Hematopoietic multipotent progenitor cell treated with erythropoietin and hydrocortisone succinate and interleukin-3 and kit ligand, for 6 days (in vitro differentiated cells): ENCODE data around the gene SNX27.
"Not testable (repeated sequence)": the region's sequence is repeated elsewhere in the genome, so short reads cannot be mapped to it uniquely, and the experiment has no call there.

Experiments
- DNase-seq: peaks from one replicate; pipeline ENCODE4 v3.0.0-alpha.2; 2015

SNX27 gene

DNA sequence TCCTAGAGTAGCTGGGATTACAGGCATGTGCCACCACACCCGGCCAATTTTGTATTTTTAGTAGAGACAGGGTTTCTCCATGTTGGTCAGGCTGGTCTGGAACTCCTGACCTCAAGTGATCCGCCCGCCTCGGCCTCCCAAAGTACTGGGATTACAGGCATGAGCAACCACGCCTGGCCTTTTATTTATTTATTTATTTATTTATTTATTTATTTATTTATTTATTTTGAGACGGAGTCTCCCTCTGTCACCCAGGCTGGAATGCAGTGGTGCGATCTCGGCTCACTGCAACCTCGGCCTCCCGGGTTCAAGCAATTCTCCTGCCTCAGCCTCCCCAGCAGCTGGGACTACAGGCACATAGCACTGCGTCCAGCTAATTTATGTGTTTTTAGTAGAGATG lies 31.2 kb downstream of the SNX27 start:
- not testable (repeated sequence) for DNase-seq

DNA sequence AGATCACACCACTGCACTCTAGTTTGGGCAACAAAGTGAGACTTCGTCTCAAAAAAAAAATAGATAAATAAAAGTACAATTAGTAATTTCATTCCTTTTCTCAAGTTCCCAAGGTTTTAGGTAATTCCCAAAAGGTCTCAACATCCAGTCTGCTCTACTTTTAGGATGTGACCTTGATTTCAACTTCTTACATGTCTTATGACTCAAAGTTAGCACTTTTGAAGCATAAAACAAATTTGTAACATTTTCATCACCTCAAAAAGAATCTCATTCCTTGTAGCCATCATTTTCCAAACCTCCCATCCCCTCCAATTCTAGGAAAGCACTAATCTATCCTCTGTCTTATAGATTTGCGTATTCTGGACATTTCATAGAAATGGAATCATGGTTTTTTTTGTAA lies 32.2 kb downstream of the SNX27 start:
- DNase-seq: no peak

DNA sequence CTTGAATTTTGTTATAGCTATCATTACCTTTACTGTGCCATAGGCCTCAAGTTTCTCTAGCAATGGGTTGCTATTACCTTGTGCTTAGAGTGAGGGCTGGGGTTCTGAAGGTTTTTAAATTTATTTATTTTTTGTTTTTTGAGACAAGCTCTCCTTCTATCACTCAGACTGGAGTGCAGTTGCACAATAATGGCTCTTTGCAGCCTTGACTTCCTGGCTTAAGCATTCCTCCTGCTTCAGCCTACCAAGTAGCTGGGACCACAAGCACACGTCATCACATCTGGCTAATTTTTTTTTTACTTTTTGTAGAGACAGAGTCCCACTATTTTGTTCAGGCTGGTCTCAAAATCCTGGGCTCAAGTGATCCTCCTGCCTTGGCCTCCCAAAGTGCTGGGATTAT lies 41.5 kb downstream of the SNX27 start:
- peak; percentile 46 for DNase-seq

DNA sequence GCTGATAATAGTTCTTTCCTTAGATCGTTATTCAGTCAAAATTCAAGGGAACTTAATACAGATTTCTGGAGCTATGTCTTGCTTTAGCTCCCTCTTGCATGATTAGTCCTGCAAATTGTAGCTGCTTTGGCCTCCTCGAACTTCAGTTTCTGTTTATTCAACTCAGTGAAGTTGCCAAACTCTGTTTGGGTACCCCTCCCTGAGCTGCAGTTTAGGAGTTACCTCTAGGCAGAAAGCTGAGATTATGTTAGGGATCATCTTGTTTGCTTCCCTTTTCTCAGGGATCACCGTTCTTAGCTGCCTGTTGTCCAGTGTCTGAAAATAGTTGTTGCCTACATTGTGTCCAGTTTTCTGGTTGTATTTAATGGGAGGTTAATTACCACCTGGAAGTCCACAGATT lies 43.5 kb downstream of the SNX27 start:
- no peak for DNase-seq

DNA sequence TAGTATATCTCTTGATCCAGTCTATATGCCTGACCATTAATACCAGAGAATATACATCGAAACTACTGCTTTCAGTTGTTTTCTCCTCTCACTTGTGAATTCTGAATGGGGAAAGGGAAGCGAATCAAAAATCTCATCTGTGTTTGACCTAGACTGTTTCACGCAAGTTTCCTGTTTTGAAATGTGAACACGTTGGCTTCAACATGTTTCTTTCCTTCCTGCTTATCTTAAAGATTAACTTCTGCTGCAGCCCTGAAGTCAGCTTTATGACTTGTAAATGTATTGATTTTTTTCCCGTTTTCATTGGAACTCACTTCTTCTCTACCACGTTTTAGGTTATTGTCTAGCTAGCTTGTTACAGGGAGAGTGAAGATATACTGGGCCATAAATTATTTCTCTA lies 49.9 kb downstream of the SNX27 start:
- peak; percentile 55 for DNase-seq

DNA sequence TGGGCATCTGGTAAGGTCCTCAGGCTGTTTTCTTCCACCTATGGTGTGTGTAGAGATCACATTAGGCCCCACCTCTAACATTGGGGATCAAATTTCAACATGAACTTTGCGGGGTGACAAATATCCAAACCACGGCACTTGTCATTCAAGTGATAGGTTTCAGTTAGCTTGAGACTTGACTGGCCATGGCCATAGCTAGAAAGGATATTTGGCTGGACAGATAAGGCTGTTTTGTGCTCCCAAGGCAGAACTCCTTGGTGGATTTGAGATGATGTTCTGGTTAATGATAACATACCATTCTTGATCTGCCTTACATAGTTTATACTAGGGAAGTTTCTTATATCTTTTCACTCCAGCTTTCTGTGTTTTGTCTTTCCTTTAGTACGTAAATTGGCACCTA lies 56.2 kb downstream of the SNX27 start:
- peak; percentile 43 for DNase-seq

DNA sequence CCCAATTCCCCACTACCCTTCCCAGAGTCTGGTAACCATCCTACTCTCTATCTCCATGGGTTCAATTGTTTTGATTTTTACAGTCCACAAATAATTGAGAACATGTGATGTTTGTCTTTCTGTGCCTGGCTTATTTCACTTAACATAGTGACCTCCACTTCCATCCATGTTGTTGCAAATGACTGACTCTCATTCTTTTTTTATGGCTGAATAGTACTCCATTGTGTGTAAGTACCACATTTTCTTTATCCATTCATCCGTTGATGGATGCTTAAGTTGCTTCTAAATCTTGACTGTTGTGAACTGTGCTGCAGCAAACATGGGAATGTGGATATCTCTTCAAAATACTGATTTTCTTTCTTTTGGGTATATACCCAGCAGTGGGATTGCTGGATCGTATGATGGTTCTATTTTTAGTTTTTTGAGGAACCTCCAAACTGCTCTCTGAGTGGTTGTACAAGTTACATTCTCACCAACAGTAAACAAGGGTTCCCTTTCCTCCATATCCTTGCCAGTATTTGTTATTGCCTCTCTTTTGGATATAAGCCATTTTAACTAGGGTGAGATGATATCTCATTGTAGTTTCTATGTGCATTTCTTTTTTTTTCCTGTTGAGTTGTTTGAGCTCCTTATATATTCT lies 58.3 kb downstream of the SNX27 start:
- not testable (repeated sequence) for DNase-seq

DNA sequence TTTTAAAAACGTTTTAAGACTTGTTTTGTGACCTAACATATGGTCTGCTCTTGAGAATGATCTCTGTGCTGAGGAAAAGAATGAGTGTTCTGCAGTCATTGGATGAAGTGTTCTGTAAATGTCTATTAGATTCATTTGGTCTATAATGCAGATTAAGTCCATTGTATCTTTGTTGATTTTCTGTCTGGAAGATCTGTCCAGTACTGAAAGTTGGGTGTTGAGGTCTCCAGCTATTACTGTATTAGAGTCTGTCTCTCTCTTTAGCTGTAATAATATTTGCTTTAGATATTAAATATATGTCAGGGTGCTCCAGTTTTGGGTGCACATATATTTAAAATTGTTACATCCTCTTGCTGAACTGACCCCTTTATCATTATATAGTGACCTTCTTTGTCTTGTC lies 61.6 kb downstream of the SNX27 start:
- no peak for DNase-seq

DNA sequence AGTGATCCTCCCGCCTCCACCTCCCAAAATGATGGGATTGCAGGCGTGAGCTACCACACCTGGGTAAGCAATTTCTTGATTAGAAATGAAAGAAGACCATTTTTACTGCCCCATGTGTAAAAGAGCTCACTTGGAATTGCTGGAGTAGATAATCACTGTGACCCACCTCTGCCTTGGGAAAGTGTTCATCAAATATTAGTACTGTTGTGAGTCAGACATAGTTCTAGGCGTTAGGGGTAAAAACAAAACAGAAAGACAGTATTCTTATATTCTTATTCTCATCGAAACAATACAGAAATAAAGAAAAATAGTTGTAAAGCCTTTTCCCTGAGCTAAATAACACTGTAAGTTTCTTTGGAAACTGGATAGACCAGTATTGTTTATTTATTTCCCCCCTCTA lies 68.5 kb downstream of the SNX27 start:
- DNase-seq: no peak

DNA sequence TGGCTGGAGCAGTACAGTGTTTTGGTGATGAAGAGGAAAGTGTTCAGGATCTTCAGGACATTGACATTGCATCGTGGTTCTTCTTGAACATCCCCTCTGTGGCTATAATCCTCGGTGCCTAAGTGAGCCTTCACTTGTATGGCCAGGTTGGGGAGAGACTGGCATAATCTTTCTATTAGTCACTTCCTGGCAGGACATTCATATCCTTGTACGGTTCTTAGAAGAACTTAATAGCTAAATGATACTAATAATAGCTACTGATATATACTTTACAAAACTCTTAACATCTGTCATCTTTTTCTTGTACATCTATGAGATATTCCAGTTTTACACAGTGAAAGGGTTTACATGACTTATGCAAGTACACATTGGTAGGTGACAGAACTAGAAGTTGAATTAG lies 69.0 kb downstream of the SNX27 start:
- DNase-seq: no peak

DNA sequence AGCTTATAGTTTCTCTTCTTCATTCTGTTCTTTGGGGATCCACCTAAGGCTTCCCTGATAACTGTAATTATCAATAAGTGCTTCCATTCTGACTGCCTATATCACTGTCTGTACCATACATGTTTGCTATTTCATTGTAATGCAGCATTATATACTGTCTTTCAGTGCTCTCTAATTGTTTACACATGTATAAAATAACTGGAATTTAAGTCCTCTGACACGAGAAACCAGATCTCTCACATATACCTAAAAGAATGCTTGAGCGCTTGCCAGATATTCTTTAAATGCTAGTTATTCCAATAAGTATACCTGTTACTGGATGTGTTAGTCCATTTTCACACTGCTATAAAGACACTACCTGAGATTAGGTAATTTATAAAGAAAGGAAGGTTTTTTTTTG lies 70.1 kb downstream of the SNX27 start:
- DNase-seq: no peak

DNA sequence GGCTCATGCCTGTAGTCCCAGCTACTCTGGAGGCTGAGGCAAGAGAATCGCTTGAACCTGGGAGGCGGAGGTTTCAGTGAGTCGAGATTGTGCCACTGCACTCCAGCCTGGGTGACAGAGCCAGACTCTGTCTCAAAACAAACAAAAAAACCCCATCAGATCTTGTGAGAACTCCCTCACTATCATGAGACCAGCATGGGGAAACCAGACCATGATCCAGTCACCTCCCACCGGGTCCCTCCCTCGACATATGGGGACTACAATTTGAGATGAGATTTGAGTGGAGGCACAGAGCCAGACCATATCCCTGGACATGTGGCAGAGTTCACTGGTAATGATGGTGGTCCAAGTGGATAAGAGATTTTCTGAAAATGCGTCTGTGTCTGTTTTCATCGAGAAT lies 71.1 kb downstream of the SNX27 start:
- not testable (repeated sequence) for DNase-seq

DNA sequence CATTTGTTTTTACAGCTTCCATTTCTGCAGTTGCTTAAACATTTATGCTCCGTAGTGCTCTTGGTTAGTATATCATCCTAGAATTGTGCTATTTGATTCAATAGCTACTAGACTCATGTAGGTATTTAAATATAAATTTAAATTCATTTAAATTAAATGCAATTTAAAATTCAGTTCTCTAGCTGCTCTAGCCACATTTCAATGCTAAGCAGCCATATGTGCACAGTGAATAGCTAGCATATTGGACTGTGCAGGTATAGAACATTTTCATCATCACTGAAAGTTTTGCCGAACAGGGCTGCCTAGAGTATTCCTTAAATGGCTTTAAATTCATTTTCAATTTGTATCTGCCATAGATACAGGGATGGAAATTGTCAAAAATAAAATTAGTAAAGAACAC lies 72.3 kb downstream of the SNX27 start:
- no peak for DNase-seq

DNA sequence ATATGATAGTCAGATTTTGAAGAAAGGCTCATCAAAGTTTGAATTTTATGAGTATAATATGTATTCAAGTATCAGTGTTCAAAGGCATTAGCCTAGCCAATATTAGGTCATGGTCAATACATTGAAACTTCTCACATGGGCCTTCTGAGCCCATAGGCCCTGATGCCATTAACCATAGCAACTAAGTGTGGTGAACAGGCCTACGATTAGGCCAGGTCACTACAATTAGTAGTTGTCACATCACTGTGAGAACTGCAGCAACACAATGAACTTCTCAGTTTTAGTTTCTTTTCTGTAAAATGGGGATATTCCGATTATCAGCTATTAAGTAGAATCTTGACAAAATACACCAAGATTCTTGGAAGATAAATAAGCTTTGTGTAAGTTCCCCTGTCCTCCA lies 74.7 kb downstream of the SNX27 start:
- no peak for DNase-seq

DNA sequence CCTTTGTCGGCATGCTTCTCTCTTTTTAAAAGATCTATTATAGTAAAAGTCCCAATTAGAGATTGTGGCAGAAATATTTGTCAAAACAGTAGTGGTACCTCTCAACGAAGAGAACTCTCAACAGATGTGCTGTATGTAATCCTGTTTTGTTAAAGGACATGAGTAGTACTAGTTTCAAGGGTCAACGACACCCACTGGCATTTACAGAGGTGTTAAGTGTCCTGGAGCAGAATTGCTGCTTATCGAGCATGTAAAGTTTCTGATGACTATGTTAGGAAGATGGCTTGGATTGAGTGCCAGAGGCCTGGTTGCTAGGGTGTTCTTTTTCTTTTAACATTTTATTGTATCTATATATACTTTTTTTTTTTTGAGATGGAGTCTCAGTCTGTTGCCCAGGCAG lies 77.6 kb downstream of the SNX27 start:
- DNase-seq: no peak

DNA sequence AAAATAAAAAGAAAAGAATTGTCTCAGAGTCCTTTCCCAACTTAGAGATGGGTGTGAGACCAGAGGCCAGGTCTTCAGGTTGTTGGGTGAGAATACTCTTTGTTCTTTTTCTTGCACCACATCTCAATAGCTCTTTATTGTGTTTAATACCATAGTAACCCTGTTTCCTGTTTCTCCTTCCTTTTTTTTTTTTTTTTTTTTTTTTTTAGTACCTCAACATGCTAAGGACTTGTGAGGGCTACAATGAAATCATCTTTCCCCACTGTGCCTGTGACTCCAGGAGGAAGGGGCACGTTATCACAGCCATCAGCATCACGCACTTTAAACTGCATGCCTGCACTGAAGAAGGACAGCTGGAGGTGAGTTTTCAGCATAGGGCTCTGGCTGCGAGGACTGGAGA lies 80.4 kb downstream of the SNX27 start:
- DNase-seq: peak; percentile 16

DNA sequence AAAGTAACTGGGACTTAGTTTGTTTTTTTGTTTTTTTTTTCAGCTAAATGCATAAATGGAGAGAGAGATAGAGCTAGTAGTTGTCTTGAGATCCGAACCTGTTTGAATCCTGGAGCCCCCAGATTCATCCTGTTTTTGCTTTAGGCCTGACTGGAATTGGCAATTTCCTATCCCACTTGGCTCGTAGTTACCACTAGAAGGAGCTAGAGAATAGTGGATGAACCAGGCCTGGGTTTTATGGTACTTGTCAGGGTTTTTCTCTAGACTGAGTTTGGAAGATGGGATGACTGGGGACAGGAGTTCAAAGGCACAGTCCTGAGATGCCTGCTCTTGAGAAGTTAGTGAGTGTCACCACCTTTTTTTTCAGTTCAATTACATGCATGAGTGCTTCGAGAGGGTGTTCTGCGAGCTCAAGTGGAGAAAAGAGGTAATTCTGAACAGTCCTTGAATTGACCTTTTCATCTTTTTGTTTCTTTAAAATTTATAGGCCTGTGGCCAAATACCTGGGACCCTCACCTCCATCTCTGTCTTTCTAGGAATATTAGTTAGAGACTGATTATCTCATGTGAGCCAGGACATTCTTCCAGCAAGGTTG lies 81.3 kb downstream of the SNX27 start:
- peak; percentile 69 for DNase-seq

DNA sequence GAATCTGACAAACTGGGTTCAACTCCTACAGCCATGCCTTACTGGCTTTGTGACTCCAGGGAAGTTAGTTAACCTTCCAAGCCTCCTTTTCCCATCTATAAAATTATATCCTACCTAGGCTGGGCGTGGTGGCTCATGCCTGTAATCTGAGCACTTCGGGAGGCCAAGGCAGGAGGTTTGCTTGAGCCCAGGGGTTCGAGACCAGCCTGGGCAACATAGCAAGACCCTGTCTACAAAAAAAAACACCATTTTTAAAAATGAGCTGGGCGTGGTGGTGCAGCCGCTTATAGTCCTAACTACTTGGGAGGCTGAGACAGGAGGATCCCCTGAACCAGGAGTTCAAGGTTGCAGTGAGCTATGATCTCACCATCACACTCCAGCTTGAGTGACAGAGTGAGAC lies 89.7 kb downstream of the SNX27 start:
- DNase-seq: no peak

DNA sequence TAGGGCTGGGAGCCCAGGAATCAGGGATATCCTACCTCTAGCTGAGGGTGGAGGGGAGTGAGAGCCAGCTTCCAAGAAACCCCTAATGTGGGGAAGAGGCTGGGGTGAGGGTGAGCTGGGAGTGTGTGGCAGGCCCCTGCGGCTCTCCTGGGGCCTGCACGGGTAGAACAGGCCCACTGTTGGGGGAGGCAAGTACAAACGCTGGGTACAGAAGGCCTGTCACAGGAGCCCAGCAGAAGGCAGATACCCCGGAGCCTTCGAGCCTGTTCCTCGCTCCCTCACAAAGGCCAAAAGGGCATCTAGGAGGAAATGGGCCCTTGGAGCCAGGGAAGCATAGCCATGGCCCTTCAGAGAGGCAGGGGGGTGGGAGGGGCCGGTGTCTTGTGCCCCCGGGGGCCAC lies 91.1 kb downstream of the SNX27 start:
- DNase-seq: no peak

DNA sequence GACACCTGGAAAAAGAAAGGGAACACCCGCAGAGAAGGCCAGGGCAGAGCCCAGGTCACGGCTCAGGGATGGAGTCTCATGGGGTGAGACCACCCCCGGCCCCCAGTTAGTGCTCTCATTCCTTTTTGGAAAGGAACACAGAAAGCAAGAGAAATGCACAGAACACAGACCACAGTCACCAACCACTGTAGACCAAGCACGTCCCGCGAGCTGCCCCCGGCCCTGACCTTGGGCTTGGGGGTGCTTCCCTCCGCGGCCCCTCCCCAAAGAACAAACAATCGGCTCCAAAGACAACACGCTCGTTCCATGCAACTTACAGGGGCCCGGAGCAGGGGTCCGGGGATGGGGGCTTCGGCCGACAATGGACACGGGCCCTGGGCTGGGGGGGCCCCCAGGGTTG lies 92.0 kb downstream of the SNX27 start:
- DNase-seq: no peak

DNA sequence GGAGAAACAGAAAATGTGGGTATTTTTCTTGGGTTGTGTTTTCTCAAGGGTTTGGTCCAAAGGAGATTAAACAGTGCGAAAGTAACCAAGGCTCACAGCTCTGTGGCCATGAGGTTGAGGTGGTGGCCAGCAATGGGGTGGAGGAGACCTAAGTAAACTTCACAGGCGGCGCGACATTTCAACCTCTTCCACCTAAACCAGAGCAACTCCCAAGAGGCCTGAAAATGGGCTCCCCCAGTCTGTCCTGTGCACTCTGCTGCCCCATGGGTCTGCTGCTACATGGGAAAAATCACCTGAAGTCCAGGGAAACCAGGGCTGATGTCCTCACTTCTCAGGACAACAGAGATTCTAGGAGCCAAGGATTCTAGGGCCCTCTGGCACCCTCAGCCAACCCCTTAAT lies 92.4 kb downstream of the SNX27 start:
- DNase-seq: no peak

DNA sequence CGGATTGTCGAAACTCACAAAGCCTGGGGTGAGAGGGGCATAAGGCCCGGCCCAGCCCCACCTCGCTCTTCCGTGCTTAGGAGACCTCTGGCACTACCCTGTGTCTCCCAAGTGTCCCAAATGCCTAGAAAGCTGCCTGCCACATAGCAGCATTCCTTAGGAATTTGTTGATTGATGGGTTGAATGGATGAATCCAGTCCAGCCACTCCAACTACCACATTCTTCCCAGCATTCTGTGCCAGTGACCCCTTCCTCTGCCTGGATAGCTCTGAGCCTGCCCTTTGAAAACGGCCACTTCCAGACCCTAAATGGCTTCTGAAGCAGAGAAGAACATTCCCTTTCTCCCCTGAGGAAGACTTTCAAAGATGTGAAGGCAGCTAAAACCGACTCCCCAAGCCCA lies 93.3 kb downstream of the SNX27 start:
- no peak for DNase-seq

DNA sequence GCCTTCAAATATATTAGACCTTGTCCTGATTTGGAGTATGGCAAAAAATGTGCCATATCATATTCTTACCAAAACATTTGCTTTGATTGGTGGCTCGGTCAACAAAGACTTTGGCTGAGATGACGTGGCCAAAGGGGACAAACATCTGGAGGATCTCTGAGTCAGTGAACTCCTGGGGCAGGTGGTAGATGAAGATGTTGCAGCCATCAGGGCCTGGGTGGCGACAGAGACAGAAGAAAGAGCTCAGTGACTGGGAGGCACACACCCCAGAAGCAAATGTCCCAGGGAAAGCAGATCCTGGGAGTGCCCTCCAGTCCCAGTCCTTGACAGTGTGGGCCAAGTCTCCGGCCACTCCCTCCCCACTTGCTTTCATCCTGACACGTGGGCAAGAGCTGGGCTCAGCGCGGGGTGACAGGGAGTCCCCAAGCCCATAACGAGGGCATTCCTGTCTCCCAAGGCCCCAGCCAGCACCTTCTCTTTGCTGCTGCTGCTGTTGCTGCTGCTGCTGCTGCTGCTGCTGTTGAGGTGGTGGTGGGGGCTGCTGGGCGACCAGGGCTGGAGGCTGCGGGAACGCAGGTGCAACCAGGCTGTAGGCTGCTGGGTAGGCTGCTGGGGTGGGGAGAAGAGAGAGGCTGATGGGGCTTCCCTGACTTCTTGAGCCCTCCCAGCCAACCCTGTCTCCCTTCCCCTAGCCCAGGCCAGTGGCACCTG lies 94.1 kb downstream of the SNX27 start:
- no peak for DNase-seq
